Astrocyte (in vitro differentiated cells and primary cell): ENCODE results near the gene NCOA7.

Experiments used
- EZH2 ChIP-seq: IDR thresholded peaks from 2 replicates; pipeline ENCODE4 v1.6.1; 2012; ENCODE audit warnings: mild to moderate bottlenecking, low read length, inconsistent platforms; ENCODE audit not compliant: insufficient read depth
- TF ChIP-seq, protein P1 (sequence below): IDR thresholded peaks from 2 replicates; pipeline ENCODE4 v1.5.1; 2011; ENCODE audit warnings: low read depth, mild to moderate bottlenecking, inconsistent platforms, low read length, moderate library complexity; ENCODE audit not compliant: insufficient read depth

DNA sequence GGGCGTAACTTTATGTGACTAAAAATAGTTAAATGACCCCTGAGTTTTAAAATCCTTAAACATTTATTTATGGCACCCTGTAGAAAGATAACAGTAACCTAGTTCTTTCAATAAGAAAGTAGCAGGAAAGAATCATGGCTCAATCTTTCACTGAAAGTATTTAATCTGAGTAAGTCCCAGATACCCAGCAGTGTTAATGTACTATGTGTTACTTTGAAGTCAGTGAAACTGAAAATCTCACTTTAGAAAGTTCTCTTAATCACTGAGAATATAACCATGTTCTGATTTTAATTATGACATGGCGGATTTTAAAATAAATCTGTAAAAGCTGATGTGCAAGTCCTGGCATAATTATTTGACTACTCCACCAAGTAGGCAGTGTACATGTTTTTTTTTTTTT, 49.4 kb upstream of the NCOA7 start:
- TF ChIP-seq, protein P1, sequence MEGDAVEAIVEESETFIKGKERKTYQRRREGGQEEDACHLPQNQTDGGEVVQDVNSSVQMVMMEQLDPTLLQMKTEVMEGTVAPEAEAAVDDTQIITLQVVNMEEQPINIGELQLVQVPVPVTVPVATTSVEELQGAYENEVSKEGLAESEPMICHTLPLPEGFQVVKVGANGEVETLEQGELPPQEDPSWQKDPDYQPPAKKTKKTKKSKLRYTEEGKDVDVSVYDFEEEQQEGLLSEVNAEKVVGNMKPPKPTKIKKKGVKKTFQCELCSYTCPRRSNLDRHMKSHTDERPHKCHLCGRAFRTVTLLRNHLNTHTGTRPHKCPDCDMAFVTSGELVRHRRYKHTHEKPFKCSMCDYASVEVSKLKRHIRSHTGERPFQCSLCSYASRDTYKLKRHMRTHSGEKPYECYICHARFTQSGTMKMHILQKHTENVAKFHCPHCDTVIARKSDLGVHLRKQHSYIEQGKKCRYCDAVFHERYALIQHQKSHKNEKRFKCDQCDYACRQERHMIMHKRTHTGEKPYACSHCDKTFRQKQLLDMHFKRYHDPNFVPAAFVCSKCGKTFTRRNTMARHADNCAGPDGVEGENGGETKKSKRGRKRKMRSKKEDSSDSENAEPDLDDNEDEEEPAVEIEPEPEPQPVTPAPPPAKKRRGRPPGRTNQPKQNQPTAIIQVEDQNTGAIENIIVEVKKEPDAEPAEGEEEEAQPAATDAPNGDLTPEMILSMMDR = no peak
- TF ChIP-seq EZH2 = no peak
